H1 (cell line): ENCODE data around the gene CKS1B. TPM values are rescaled to one million over a fixed set of nuclear protein-coding genes. Genes with fewer than 3 reads are reported as not detected.

ENCODE experiments used
- CTCF ChIA-PET: fragments of 300-600 bp; sonication (Branson Sonifier 250); formaldehyde crosslinking; loops from one replicate; lab custom pipeline; 2021; ENCODE audit not compliant: partially characterized antibody; lab: Charles Lee
- POLR2A ChIA-PET: fragments of 300-600 bp; sonication (Branson Sonifier 250); formaldehyde crosslinking; loops from one replicate; lab custom pipeline; 2021; ENCODE audit warnings: inconsistent platforms; ENCODE audit not compliant: partially characterized antibody; lab: Charles Lee
- DNase-seq, 2 experiments: peaks; one replicate each; pipeline versions ENCODE4 v3.0.0 to v3.0.0-alpha.2; 2010 to 2022; ENCODE audit warnings: low spot score in 2 of 2, low read depth in 1 of 2, mixed read lengths in 1 of 2
- FAIRE-seq: peaks from 2 replicates; lab custom pipeline; 2011; peaks lifted over from hg19 to GRCh38; lab: Jason Lieb, UNC
- H2AFZ ChIP-seq: 2 replicates; pipeline ENCODE4 v1.8.1; 2012; ENCODE audit warnings: low read length, inconsistent platforms
- H2AK5ac ChIP-seq: 2 replicates; pipeline ENCODE4 v1.6.1; 2013; ENCODE audit warnings: low read depth, low read length
- H2BK120ac ChIP-seq: replicated peaks from 2 replicates; pipeline ENCODE3; 2013; ENCODE audit warnings: low read depth, low read length, inconsistent platforms
- H2BK12ac ChIP-seq: 2 replicates; pipeline ENCODE4 v1.6.1; 2013; ENCODE audit warnings: low read depth, low read length
- H2BK15ac ChIP-seq: 2 replicates; pipeline ENCODE4 v1.6.1; 2013; ENCODE audit warnings: low read length
- H2BK20ac ChIP-seq: 2 replicates; pipeline ENCODE4 v1.6.1; 2013; ENCODE audit warnings: low read length
- H2BK5ac ChIP-seq: 2 replicates; pipeline ENCODE4 v1.6.1; 2013; ENCODE audit warnings: low read depth, low read length
- H3K14ac ChIP-seq: 2 replicates; pipeline ENCODE4 v1.6.1; 2013; ENCODE audit warnings: inconsistent platforms; ENCODE audit not compliant: insufficient read length
- H3K18ac ChIP-seq: 2 replicates; pipeline ENCODE4 v1.6.1; 2013; ENCODE audit warnings: low read length; ENCODE audit errors: extremely low read depth
- H3K23ac ChIP-seq: 2 replicates; pipeline ENCODE4 v1.6.1; 2013; ENCODE audit warnings: inconsistent platforms; ENCODE audit not compliant: insufficient read length
- H3K23me2 ChIP-seq: 2 replicates; pipeline ENCODE4 v1.6.1; 2013; ENCODE audit warnings: low read depth, low read length
- H3K27ac ChIP-seq: 2 replicates; pipeline ENCODE4 v1.6.1; 2011; ENCODE audit warnings: low read depth, low read length, inconsistent platforms
- H3K27me3 ChIP-seq, 4 experiments: replicated peaks in 1 of 4; 1 replicate in 1 of 4; 2 replicates in 3 of 4; pipeline versions ENCODE4 v1.6.1 to v1.8.1; 2011 to 2013; ENCODE audit warnings: low read length in 3 of 4, mild to moderate bottlenecking in 3 of 4, inconsistent platforms in 2 of 4, mixed read lengths in 2 of 4, moderate library complexity in 1 of 4; ENCODE audit not compliant: control insufficient read depth in 3 of 4, insufficient read depth in 3 of 4; ENCODE audit errors: extremely low read depth in 1 of 4
- H3K36me3 ChIP-seq, 4 experiments: 2 replicates each; pipeline versions ENCODE4 v1.6.1 to v1.8.1; 2011 to 2013; ENCODE audit warnings: mild to moderate bottlenecking in 4 of 4, low read length in 3 of 4, moderate library complexity in 2 of 4, control low read depth in 1 of 4, inconsistent platforms in 1 of 4; ENCODE audit not compliant: insufficient read depth in 4 of 4, control insufficient read depth in 2 of 4
- H3K4ac ChIP-seq: replicated peaks from 2 replicates; pipeline ENCODE3; 2013; ENCODE audit warnings: low read length, low read depth, mixed read lengths, inconsistent platforms; ENCODE audit not compliant: insufficient read length
- H3K4me1 ChIP-seq, 4 experiments: replicated peaks in 1 of 4; 1 replicate in 1 of 4; 2 replicates in 3 of 4; pipeline versions ENCODE4 v1.6.1 to v1.8.1; 2011 to 2013; ENCODE audit warnings: low read length in 3 of 4, inconsistent platforms in 2 of 4, mixed read lengths in 1 of 4; ENCODE audit not compliant: insufficient read depth in 4 of 4, control insufficient read depth in 3 of 4
- H3K4me2 ChIP-seq, 2 experiments: 2 replicates each; pipeline versions ENCODE4 v1.6.1 to v1.8.1; 2011 to 2013; ENCODE audit warnings: low read depth in 2 of 2, low read length in 2 of 2, control low read depth in 1 of 2, inconsistent platforms in 1 of 2, mild to moderate bottlenecking in 1 of 2; ENCODE audit not compliant: insufficient read depth in 1 of 2
- H3K4me3 ChIP-seq, 4 experiments: fragments of 200-600, 300-600 bp in 1 of 4; sonication (generic), shearing (Covaris generic), sonication (Bioruptor Twin) in 1 of 4; 2 replicates each; pipeline versions ENCODE4 v1.5.1 to v1.8.1; 2011 to 2016; ENCODE audit warnings: low read length in 4 of 4, low read depth in 3 of 4, control low read depth in 2 of 4, inconsistent platforms in 2 of 4, mild to moderate bottlenecking in 2 of 4, mixed read lengths in 1 of 4, moderate library complexity in 1 of 4; ENCODE audit not compliant: insufficient read depth in 2 of 4; ENCODE audit errors: extremely low read depth in 1 of 4
- H3K56ac ChIP-seq: replicated peaks from 2 replicates; pipeline ENCODE3; 2013; ENCODE audit warnings: low read depth, mild to moderate bottlenecking, mixed read lengths, low read length, inconsistent platforms; ENCODE audit not compliant: insufficient read length
- H3K79me1 ChIP-seq: 2 replicates; pipeline ENCODE4 v1.6.1; 2013; ENCODE audit warnings: low read depth, low read length, control low read depth
- H3K79me2 ChIP-seq, 2 experiments: 2 replicates each; pipeline versions ENCODE4 v1.6.1 to v1.8.1; 2012 to 2013; ENCODE audit warnings: low read length in 2 of 2, mild to moderate bottlenecking in 2 of 2, inconsistent platforms in 1 of 2; ENCODE audit not compliant: insufficient read depth in 2 of 2, control insufficient read depth in 1 of 2
- H3K9ac ChIP-seq, 4 experiments: replicated peaks in 1 of 4; 1 replicate in 1 of 4; 2 replicates in 3 of 4; pipeline versions ENCODE4 v1.6.1 to v1.8.1; 2011 to 2013; ENCODE audit warnings: low read depth in 3 of 4, low read length in 3 of 4, control low read depth in 2 of 4, mild to moderate bottlenecking in 2 of 4, moderate library complexity in 2 of 4, inconsistent platforms in 1 of 4; ENCODE audit errors: extremely low read depth in 1 of 4
- H3K9me3 ChIP-seq, 2 experiments: 2 replicates each; pipeline versions ENCODE4 v1.6.1 to v1.8.1; 2012 to 2013; ENCODE audit warnings: mild to moderate bottlenecking in 2 of 2, moderate library complexity in 2 of 2, control low read depth in 1 of 2, inconsistent platforms in 1 of 2, low read depth in 1 of 2, low read length in 1 of 2, mixed read lengths in 1 of 2; ENCODE audit not compliant: insufficient read depth in 2 of 2
- H4K20me1 ChIP-seq, 2 experiments: replicated peaks in 1 of 2; 2 replicates each; pipeline versions ENCODE3 to v1.8.1; 2011 to 2013; ENCODE audit warnings: inconsistent platforms in 2 of 2, low read length in 2 of 2, mild to moderate bottlenecking in 1 of 2; ENCODE audit not compliant: insufficient read depth in 2 of 2, control insufficient read depth in 1 of 2
- H4K5ac ChIP-seq: 2 replicates; pipeline ENCODE4 v1.6.1; 2013; ENCODE audit warnings: low read length, low read depth, mixed read lengths, inconsistent platforms; ENCODE audit not compliant: insufficient read length
- H4K8ac ChIP-seq: 2 replicates; pipeline ENCODE4 v1.8.0; 2013; ENCODE audit warnings: mild to moderate bottlenecking, moderate library complexity, low read length, inconsistent platforms; ENCODE audit not compliant: insufficient read depth; ENCODE audit errors: extremely low read depth
- H4K91ac ChIP-seq: replicated peaks from 2 replicates; pipeline ENCODE3; 2013; ENCODE audit warnings: low read length, mixed read lengths, inconsistent platforms; ENCODE audit not compliant: insufficient read length
- CEBPB ChIP-seq: IDR thresholded peaks from 2 replicates; pipeline ENCODE4 v1.6.1; 2012; ENCODE audit warnings: low read depth, low read length
- EZH2 ChIP-seq: fragments of 200-600 bp; sonication (generic); IDR thresholded peaks from 2 replicates; pipeline ENCODE4 v1.7.1; 2012; ENCODE audit warnings: low read depth, mild to moderate bottlenecking, moderate library complexity, low read length, inconsistent platforms; ENCODE audit not compliant: severe bottlenecking
- FOSL1 ChIP-seq: IDR thresholded peaks from 2 replicates; pipeline ENCODE4 v1.6.1; 2011; ENCODE audit warnings: mild to moderate bottlenecking, low read depth, low read length, moderate library complexity; ENCODE audit not compliant: insufficient read depth
- NANOG ChIP-seq: IDR thresholded peaks from 2 replicates; pipeline ENCODE4 v1.6.1; 2011; ENCODE audit warnings: low read length, low read depth, mild to moderate bottlenecking, inconsistent platforms; ENCODE audit not compliant: insufficient read depth, poor library complexity, severe bottlenecking
- POU5F1 ChIP-seq: IDR thresholded peaks from 2 replicates; pipeline ENCODE4 v1.6.1; 2011; ENCODE audit warnings: low read depth, mild to moderate bottlenecking, low read length, moderate library complexity
- RNF2 ChIP-seq: fragments of 200-900, 300-1000 bp; sonication (generic); IDR thresholded peaks from 2 replicates; pipeline ENCODE4 v1.7.1; 2016; ENCODE audit warnings: borderline replicate concordance, low read depth, mild to moderate bottlenecking, antibody characterized with exemption, low read length; ENCODE audit not compliant: poor library complexity, severe bottlenecking; ENCODE audit errors: missing control alignments
- SP1 ChIP-seq: IDR thresholded peaks from 2 replicates; pipeline ENCODE4 v1.6.1; 2011; ENCODE audit warnings: low read depth, low read length
- TBP ChIP-seq: IDR thresholded peaks from 2 replicates; pipeline ENCODE4 v1.6.1; 2011; ENCODE audit warnings: low read depth, low read length, improper control_type of control experiment
- WGBS, 2 experiments: shearing (Covaris generic) in 1 of 2; methylation state at CpG; one replicate each; pipeline versions ENCODE4 v1.1.6 to v1.1.7; 2013 to 2015; ENCODE audit warnings: low lambda C conversion rate in 2 of 2, mixed read lengths in 2 of 2, inconsistent platforms in 1 of 2, low coverage in 1 of 2, missing lambda C conversion rate in 1 of 2; ENCODE audit not compliant: insufficient replicate concordance in 2 of 2, insufficient coverage in 1 of 2, insufficient read length in 1 of 2; ENCODE audit errors: extremely low coverage in 1 of 2, missing lambda C conversion rate in 1 of 2; 5-methylcytosine and 5-hydroxymethylcytosine counted together
- polyA plus RNA-seq, 7 experiments: library from polyadenylated mRNA; depleted of rRNA in 3 of 7; stranded (reverse) in 5 of 7; unstranded in 2 of 7; fragments of >200 nt in 5 of 7; fragments of 200-250 nt in 2 of 7; gene quantifications; 1 replicate in 5 of 7; 2 replicates in 1 of 7; 4 replicates in 1 of 7; pipeline versions ENCODE4 v1.2.1 to v1.2.3, GENCODE V29; 2011 to 2013; ENCODE audit warnings: missing spikeins in 2 of 7, mixed read lengths in 2 of 7
- total RNA-seq: library from RNA; stranded (reverse); fragmentation: NEBNext Ultra II Directional; extraction: Animal tissue kit (Norgen Biotek cat#: 25700); gene quantifications from 2 replicates; pipeline ENCODE4 v1.2.1, GENCODE V29; 2021

Gene CKS1B
- total and polyA plus RNA-seq, 2 of the 8 experiments (the other 6 are each of a cell fraction or from before 2014, with no cell fraction given): 294 to 1,025 TPM

GRCh38 chr1:155014709-155015508, 40.4 kb downstream of the CKS1B start:
- H2BK20ac ChIP-seq: no peak overlapping the region
- H3K14ac ChIP-seq: no peak overlapping the region
- peaks cover 3% of the 10 kb centered on the region; the same call in 1 of the 2 replicates for H3K79me1 ChIP-seq
- no peak overlapping the region for H2BK120ac ChIP-seq
- peaks cover 8 to 36% (median 31%) of the 10 kb centered on the region in 4 experiments for H3K4me1 ChIP-seq
- H3K36me3 ChIP-seq: peaks cover 0 to 29% (median 13%) of the 10 kb centered on the region in 4 experiments; a peak in 4 of 8 replicates
- H3K27me3 ChIP-seq: 0 out of 7 replicates have a peak, but pooled peaks cover 0 to under 1% (median 0%) of the 10 kb centered on the region in 4 experiments
- no peak overlapping the region for H3K4me2 ChIP-seq
- H2BK12ac ChIP-seq: no peak overlapping the region
- 95% methylated on average over 29 of the region's 31 CpGs; no CpG with 5 or more reads in 1 of the 2 experiments for WGBS, 2 experiments
- no peak overlapping the region for H3K4me3 ChIP-seq
- no peaks in the 10 kb centered on the region for H3K9me3 ChIP-seq
- H3K23me2 ChIP-seq: no peaks in the 10 kb centered on the region
- H3K27ac ChIP-seq: no peak overlapping the region
- no peak overlapping the region for H2BK5ac ChIP-seq
- no peak overlapping the region for H3K18ac ChIP-seq
- H4K91ac ChIP-seq: no peak overlapping the region
- no peak overlapping the region for H3K9ac ChIP-seq
- DNase-seq (no peak), FAIRE-seq (no peak)
- H3K4ac ChIP-seq: no peak overlapping the region
- no peak overlapping the region for H4K8ac ChIP-seq
- ChIA-PET CTCF (interaction anchor here (1.0 to 18.6 kb wide), 11 partner anchors 9 to 76 kb away, joined by 3 to 354 read pairs (median 9); partner anchors contain the start of genes ADAM15, DCST1, DCST2 and EFNA4), POLR2A (interaction anchor here (0.7 to 14.8 kb wide), 9 partner anchors 8 to 153 kb away, joined by 3 to 128 read pairs (median 3); partner anchors contain the start of genes ADAM15, CKS1B, LENEP and SHC1)
- no peak overlapping the region for H3K23ac ChIP-seq
- H2BK15ac ChIP-seq: no peak overlapping the region
- TF ChIP-seq POU5F1 (no peak), RNF2 (no peak), TBP (no peak), EZH2 (no peak), NANOG (no peak), CEBPB (no peak), SP1 (no peak), FOSL1 (no peak)
- H4K5ac ChIP-seq: no peak overlapping the region
- H3K56ac ChIP-seq: no peak overlapping the region
- peaks cover 0 to 12% of the 10 kb centered on the region in 2 experiments; a peak in 2 of 4 replicates for H3K79me2 ChIP-seq
- no peaks in the 10 kb centered on the region for H4K20me1 ChIP-seq
- H2AFZ ChIP-seq: no peak overlapping the region
- H2AK5ac ChIP-seq: no peak overlapping the region
